Measurements from ENCODE around the gene CHCHD3.

DNA sequence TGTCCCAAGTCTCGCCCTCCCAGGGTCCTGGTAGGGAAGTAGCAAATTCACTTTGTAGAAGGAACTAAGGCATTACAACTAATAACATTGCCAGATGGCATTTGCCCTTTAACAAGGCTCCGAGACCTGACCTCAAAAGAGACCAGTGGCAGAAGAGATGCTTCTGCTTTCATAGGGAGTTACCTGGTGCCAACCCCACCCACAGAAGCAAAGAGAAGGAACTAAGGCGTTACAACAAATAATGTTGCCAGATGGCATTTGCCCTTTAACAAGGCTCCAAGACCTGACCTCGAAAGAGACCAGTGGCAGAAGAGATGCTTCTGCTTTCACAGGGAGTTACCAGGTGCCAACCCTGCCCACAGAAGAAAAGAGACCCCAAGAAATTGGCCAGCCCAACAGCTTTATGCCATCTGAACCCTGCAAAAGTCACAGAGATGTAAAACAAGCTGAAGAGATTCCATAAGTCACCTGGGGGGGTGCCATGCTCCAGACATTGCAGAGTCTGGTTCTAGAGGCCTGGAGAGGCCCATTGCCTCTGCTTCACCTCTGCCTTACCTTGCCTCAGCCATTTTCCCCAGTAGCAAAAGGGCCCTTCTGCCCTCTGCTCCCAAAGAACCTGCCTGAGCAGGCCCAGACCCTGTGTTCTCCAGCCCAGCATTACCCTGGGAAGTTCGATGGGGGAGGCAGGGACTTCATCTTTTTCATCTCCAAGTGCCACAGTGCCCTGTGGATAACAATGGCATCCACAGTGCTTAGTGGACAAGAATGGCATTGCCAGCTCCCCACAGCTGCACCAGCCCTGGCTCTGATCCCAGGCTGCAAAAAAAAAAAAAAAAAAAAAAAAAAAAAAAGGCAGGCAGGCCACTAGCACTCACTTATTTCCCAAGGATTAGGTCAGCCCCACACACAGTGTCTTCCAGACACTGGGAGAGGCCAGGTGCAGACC is 326.1 kb downstream of the CHCHD3 start:
- TF ChIP-seq POLR2A (IDR thresholded peaks at IDR 0.05), result no peak
- TF ChIP-seq, protein P1, sequence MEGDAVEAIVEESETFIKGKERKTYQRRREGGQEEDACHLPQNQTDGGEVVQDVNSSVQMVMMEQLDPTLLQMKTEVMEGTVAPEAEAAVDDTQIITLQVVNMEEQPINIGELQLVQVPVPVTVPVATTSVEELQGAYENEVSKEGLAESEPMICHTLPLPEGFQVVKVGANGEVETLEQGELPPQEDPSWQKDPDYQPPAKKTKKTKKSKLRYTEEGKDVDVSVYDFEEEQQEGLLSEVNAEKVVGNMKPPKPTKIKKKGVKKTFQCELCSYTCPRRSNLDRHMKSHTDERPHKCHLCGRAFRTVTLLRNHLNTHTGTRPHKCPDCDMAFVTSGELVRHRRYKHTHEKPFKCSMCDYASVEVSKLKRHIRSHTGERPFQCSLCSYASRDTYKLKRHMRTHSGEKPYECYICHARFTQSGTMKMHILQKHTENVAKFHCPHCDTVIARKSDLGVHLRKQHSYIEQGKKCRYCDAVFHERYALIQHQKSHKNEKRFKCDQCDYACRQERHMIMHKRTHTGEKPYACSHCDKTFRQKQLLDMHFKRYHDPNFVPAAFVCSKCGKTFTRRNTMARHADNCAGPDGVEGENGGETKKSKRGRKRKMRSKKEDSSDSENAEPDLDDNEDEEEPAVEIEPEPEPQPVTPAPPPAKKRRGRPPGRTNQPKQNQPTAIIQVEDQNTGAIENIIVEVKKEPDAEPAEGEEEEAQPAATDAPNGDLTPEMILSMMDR (IDR thresholded peaks at IDR 0.05), result no peak

All from vagina (tissue), 2 donors.